Fibroblast of pulmonary artery (primary cell): ENCODE measurements around the gene USP10.

Experiments
- DNase-seq: peaks from one replicate; pipeline ENCODE4 v3.0.0-alpha.2; 2010; ENCODE audit warnings: low read depth
- H3K4me3 ChIP-seq: replicated peaks from 2 replicates; pipeline ENCODE4 v1.5.1; 2011; ENCODE audit warnings: low read depth, mild to moderate bottlenecking, control low read depth, low read length, moderate library complexity
- TF ChIP-seq, protein P1 (sequence below): IDR thresholded peaks from 2 replicates; pipeline ENCODE4 v1.5.1; 2011; ENCODE audit warnings: mild to moderate bottlenecking, control low read depth, low read length, inconsistent platforms; ENCODE audit errors: missing control alignments

The USP10 gene

GRCh38 chr16:84756830-84757229, 57.0 kb downstream of the USP10 start:
- TF ChIP-seq, protein P1, sequence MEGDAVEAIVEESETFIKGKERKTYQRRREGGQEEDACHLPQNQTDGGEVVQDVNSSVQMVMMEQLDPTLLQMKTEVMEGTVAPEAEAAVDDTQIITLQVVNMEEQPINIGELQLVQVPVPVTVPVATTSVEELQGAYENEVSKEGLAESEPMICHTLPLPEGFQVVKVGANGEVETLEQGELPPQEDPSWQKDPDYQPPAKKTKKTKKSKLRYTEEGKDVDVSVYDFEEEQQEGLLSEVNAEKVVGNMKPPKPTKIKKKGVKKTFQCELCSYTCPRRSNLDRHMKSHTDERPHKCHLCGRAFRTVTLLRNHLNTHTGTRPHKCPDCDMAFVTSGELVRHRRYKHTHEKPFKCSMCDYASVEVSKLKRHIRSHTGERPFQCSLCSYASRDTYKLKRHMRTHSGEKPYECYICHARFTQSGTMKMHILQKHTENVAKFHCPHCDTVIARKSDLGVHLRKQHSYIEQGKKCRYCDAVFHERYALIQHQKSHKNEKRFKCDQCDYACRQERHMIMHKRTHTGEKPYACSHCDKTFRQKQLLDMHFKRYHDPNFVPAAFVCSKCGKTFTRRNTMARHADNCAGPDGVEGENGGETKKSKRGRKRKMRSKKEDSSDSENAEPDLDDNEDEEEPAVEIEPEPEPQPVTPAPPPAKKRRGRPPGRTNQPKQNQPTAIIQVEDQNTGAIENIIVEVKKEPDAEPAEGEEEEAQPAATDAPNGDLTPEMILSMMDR, result no peak
- DNase-seq, result no peak
- no peak overlapping the region for H3K4me3 ChIP-seq

DNA sequence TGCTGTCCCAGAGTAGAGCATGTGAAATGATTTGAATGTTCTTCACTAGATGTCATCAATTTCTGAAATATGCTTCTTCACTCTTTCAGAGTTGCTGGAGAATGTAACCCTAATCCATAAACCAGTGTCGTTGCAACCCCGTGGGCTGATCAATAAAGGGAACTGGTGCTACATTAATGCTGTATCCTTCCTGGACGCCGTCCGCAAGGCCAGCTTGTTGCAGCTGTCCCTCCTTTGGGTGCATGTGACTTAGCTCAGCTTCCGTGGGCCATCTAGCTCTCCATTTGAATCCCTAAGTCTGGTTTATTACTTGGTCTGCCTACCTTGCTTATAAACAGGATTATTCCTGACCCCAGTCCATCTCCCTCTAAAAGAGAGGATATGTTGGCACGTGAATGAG, 58.8 kb downstream of the USP10 start:
- TF ChIP-seq, protein P1, result no peak
- H3K4me3 ChIP-seq, result no peak overlapping the region
- DNase-seq, result no peak

GRCh38 chr16:84759061-84759460, 59.3 kb downstream of the USP10 start:
- H3K4me3 ChIP-seq, result no peak overlapping the region
- TF ChIP-seq, protein P1, result no peak
- no peak for DNase-seq

GRCh38 chr16:84759906-84760305, 60.1 kb downstream of the USP10 start:
- TF ChIP-seq, protein P1, result no peak
- no peak for DNase-seq
- no peak overlapping the region for H3K4me3 ChIP-seq

DNA sequence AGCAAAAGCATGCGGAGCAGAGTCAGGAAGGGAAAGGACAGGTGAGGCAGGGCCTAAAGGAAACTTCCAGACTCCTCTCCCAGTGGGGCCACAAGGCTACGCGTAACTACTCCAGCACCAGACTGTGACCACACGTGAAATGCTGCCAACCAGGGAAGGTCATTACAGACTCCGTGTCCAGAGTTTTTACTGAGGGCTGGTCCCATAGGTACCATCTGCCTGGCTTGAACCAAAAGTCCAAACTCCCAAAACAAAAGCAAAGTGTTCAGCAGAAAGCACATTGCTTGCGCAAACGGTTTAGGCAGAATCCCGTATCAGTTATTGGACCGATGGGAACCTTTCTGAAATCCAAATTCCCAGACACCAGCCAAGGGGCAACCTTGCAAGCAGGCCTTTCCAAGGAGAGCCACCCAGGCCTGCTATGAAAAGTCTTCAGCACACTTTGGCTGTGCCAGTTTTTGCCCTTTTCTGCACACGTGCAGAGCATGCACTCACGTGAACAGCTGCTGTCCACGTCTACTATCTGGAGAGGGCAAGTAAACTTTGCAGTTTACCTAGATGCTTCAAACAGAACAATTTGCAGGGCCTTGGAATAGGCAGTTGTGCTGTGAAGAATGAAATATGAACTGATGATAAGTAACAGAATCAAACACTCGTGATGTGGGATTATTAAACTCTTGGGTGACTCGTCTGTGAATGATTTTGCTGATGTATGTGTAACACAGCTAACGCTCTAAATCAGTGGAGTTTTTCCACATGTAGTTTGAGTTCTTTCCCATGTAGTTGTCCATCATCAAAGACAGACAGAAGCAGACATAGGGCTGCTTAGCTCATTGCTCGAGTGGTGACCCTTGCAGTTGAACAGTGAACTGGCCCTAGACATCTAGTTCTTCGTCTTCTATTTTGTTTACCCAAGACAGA, 61.9 kb downstream of the USP10 start:
- no peak overlapping the region for H3K4me3 ChIP-seq
- TF ChIP-seq, protein P1, result no peak
- peak; percentile 34 for DNase-seq

DNA sequence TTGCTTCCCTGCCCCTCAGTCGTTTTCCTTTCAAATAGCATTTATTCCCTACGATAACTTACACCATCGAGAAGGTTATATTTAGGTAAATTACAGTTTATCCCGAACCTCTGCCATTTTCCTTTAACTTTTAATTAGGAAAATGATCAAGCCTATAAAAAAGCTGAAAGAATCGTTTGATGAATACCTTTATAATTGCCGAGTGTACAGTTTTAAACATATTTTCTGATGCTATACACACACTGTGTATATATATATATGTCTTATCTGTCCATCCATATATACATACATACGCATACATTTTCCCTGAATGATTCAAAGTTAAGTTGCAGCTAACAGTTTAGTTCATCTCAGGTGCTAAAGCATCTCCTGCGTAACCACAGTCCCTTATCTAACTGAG, 63.4 kb downstream of the USP10 start:
- TF ChIP-seq, protein P1, result no peak
- no peak for DNase-seq
- H3K4me3 ChIP-seq, result no peak overlapping the region

- TF ChIP-seq, protein P1, result no peak
- H3K4me3 ChIP-seq, result no peak overlapping the region
- no peak for DNase-seq
Measured at GRCh38 chr16:84763629-84764028, 63.8 kb downstream of the USP10 start.
